Dermis blood vessel endothelial cell (primary cell): ENCODE data around the gene MAST2. TPM values are rescaled to one million over a fixed set of nuclear protein-coding genes. Genes with fewer than 3 reads are reported as not detected.

Source experiments
- DNase-seq: peaks from one replicate; pipeline ENCODE4 v3.0.0; 2010
- total RNA-seq: library from RNA; depleted of rRNA; stranded (reverse); fragments of >200 nt; gene quantifications from 2 replicates; pipeline ENCODE4 v1.2.3, GENCODE V29; 2014

Gene MAST2
- total RNA-seq, 1 donor from 2014 or later = 17.2 TPM

DNA sequence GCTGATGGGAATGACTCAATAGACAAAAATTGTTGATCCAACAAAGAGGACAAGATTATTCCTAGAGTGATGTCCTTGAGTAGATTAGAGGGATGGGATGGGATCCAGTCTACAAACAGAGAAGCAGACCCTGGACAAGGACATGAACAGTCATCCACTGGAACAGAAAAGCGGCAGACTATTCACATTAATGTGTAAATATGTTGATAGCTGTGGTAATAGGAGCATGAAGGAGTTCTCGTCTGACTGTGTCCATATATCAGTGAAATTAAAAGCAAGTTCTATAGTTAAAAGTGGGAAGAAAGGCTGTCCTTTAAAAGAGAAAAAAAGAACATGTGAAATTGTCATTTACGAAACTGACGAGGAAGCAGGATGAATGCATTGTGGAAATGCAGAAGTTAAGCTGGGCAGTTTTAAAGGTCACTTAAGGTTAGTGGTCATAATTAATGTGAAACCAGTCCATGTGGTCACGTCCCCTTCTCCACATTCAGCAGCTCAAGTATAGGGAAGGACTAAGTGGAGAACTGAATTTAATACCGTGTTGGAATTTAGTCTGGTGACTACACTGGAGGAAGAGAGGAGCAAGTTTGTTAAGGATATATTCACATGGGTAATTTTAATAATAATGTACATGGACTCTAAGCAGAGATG lies 266.9 kb downstream of the MAST2 start:
- no peak for DNase-seq

- no peak for DNase-seq
Observed at GRCh38 chr1:46072975-46073374, 269.6 kb downstream of the MAST2 start.

DNA sequence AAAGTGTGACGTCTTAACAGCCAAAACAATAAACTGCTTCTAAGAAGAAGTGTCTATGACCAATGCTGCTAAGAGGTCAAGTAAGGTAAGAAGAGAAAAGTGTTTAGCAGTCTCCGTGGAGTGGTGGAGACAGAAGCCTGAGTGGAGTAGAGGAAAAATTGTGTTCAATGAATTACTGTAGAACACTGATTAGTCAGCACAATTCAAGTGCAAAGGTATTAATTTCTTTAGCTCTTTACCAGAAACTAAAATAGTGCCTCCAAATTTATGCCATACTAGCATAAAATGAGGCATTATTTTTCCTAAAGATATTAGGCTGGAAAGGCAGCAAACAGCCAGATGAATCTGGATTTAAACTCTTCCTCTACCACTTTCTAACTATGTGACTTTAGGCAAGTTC lies 272.9 kb downstream of the MAST2 start:
- DNase-seq = no peak

DNA sequence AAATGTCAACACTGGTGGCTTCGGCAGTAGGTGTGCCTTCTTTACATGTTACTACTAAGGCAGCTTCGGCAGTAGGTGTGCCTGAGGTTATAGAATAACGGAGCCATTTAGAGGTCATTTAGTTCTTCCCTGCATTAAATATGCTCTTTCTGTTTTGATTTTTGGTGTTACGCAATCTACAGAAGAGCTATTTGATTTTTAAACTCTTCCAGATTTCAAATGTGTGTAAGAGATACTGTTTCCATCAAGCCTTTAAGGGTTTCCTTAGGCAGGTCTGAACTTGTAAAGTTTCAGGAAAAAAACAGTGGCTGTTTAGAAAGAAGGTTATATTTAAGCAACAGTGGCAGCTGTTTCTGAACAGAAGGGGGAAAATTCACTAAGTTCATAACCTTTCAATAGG lies 274.2 kb downstream of the MAST2 start:
- no peak for DNase-seq

DNA sequence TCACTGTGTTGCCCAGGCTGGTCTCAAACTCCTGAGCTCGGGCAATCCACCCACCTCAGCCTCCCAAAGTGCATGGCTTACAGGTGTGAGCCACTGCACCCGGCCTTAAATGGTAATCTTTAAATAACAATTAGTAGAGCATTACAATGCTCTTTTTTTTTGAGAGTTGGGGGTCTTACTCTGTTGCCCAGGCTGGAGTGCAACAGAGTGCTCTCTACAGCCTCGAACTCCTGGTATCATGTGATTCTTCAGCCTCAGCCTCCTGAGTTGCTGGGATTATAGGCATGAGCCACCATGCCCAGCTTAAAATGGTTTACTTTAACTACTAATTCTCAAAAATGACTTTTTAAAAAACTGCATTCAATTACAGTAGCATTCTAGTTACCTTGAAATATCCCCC lies 276.8 kb downstream of the MAST2 start:
- DNase-seq = no peak

DNA sequence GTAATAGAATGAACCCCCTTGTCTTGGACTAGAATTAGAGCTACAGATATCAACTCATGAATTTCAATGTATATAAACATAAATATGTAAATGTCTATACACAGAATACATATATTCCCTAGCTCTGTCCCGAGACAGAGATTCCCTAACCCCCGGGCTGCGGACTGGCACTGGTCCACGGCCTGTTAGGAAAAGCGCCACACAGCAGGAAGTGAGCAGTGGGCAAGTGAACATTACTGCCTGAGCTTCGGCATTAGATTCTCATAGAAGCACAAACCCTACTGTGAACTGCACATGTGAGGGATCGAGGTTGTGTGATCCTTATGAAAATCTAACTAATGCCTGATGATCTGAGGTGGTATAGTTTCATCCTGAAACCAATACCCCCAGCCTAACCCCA lies 277.8 kb downstream of the MAST2 start:
- DNase-seq = peak; percentile 60

DNA sequence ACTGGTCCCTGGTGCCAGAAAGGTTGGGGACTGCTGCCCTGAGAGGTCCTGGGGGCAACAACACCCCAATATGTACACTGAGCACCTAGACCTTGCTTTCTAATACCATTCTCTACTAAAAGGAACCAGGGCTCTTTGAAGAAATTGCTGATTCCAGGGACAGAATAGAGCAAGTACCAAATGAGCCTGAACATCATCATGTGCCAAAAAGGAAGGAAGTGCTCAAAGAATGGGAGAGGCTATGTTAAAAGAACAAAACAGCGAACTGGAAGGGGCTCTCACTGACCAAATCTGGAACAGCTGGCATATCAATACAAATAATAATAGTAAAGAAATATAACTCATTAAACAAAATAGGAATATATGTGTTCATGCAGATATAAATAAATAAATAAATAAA lies 278.2 kb downstream of the MAST2 start:
- DNase-seq = peak; percentile 54

DNA sequence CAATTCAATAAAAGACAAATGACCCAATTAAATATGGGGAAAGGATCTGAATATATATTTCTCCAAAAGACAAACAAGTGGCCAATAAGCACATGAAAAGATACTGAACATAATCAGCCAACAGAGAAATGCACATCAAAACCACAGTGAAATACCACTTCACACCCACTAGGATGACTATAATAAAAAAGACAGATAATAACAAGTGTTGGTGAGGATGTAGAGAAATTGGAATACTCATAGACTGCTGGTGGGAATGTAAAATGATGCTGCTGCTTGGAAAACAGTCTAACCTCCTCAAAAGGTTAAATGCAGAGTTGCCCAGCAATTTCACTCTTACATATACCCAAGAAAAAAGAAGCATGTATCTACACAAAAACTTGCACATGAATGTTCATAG lies 280.2 kb downstream of the MAST2 start:
- DNase-seq = no peak

DNA sequence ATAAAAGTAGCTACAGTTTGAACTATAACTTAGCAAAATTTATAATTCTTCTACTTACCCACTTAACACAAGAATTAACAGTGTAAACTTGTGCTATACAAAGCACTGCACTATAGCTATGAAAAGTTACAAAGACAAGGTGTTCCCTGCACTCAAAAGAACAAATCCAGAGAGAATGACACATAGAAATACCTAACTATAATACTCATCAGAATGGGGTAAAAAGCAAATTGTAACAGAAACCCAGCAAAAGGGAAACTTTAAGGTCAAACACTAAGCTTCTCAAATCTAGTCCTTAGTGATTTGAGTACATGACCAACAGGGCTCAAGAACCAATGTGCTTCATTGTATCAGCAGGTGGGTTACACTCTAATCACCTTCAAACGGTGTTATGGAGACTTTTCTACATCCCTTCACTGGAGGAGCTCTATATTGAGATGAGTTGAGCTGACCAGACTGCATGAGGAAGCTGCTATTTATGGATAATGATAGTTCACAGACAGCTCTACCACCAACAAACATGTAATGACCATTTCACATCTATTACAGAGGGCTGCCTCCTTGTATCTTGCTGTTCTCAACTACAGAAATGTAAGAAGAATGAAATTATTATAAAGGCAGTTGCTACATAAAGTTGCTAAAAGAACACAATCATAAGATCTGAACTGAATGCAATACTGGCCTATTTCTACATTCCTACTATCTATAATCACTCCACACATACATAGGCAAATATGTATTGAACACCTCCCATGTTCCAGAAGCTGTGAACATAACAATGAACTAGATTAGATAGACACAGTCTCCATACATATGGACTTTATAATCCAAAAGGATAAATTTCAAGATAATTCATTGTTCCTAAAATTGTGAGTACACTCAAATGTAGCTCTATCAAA lies 281.4 kb downstream of the MAST2 start:
- no peak for DNase-seq

Other genes with a start within 250 kb of the MAST2 start
- gene NASP, start 219.6 kb upstream of the MAST2 start, total RNA-seq = 88.2 and 114 TPM in 2 replicates
- gene CCDC17, start 179.6 kb upstream of the MAST2 start, total RNA-seq = 1.2 and 1.6 TPM in 2 replicates
- gene GPBP1L1, start 117.1 kb upstream of the MAST2 start, total RNA-seq = 120 and 145 TPM in 2 replicates
- gene TMEM69, start 115.4 kb upstream of the MAST2 start, total RNA-seq = 11.9 and 20.5 TPM in 2 replicates
- 6.6 and 8.4 TPM in 2 replicates for gene IPP, start 53.0 kb upstream of the MAST2 start, total RNA-seq